T-helper 2 cell (primary cell): ENCODE results near the gene CUX1.
"Not testable (repeated sequence)": the region's sequence is repeated elsewhere in the genome, so short reads cannot be mapped to it uniquely, and the experiment has no call there.

Source experiments
- DNase-seq, 5 experiments: peaks; one replicate each; pipeline versions ENCODE4 v3.0.0 to v3.0.0-alpha.2; 2012 to 2022

Gene CUX1

GRCh38 chr7:101854084-101854865 lies 36.8 kb downstream of the CUX1 start:
- DNase-seq: no peak

DNA sequence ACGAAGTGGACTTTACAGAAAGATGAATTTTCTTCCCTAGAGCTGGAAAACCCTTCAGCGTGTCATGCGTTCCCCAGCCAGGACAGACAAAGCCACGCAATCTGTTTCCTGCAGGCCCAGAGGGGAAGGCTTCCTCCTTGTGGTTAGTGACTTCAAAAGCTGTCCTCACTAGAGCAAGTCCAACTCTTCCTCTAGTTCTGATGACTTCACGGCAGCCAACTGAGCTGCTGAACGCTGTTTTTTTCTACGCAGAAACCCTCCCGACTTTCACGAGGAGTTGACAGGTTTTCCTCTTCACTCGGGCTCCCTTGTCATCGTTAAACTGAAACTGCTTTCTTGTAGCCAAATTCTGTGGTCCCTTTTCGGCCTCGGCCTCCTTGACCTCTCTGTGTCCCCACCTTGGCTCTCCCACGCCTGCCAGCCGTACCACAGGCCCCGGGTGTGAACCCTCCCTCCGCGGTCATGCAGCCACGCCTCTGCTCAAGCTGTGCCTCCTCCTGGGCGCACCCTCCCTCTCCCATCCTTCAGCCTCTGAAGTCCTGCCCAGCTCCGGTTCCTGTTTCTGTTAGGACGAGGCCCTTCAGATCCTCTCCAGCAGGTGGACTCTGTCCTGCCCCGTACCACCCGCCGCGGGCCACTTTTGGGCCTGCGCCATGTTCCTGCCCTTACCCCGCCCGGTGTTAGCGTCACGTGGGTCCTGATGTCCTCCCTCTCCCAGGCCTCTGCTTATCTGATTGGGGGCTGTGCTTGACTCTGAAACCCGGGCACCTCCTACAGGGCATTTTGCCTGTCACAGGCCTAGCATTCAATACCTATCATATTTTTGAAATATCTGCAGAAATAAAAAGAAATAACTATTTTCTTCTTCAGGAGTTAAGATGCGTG lies 39.3 kb downstream of the CUX1 start:
- DNase-seq: peak; percentile 45 to 89 (median 72)

- no peak for DNase-seq
Measured at GRCh38 chr7:101857358-101857811, 40.0 kb downstream of the CUX1 start.

- no peak for DNase-seq
Measured at GRCh38 chr7:101858437-101859385, 41.3 kb downstream of the CUX1 start.

DNA sequence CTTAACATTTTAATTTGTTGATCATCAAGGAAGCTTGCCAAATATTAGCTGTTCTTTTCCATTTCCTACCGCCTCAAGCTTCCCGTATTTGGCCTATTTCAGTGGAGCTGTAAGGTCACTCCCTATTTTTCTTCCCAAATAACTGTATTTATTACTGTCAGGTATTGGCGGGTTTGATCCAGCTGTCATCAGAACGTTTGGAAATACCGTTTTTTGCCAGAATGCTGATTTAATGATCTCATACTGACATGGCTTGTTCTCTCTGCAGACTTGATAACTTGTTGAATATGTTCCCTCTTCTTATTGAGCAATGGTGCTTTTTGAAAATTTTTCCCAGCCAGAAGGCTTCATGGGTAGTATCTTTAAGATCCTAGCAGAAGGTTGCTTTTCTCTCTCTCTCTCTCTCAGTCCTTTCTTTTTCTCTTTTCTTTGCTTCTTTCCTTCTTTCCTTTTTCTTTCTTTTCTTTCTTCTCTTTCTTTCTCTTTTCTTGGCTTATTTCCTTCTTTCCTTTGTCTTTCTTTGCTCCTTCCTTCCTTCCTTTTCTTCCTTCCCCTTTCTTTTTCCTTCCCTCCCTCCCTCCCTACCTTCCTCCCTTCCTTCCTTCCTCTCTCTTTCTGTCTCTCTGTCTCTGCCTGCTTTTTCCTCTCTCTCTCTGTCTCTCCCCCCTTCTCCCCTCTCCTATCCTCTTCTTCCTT lies 42.1 kb downstream of the CUX1 start:
- no peak for DNase-seq

GRCh38 chr7:101860316-101861217 lies 43.1 kb downstream of the CUX1 start:
- no peak for DNase-seq

- DNase-seq: no peak
Measured at GRCh38 chr7:101861218-101861775, 43.9 kb downstream of the CUX1 start.

DNA sequence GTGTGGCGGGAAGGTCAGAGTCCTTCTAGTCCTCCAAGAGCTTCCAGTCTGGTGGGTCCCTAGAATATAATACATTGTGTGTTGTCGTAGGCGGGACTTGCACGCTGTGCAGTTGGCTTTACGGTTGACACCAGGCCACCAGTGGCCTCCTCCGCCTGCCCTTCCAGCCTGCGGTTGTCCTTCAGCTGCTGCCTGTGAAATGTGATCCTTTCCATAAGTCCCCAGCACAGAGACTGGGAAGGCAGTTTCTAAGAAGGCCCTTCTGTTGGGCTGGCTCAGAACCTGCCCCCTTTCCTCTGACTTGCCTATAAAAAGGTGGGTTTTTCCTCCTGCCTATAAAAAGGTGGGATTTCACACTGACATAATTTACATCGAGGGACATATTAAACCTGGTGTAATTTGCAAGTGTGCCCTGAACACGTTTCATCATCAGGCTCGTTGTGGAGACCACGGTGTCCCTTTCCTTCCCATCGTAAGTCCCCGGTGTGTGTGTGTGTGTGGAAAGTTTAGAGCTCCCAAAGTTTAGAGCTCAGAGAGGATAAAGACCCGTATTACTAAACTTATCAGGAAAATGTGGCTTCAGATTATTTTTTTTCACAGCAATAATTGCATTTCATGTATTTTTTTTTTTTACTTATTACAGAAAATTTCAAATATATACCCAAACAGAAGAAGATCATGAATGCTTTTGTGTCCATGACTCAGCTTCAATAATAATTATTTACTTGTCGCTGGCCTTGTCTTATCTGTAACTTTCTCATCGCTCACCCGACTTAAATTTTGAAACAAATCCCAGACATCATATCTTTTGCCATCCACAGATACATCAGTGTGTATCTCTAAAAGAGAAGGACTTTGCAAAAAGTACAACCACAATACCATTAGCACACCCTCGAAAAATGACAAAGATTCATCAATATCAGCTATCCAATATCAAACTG lies 45.1 kb downstream of the CUX1 start:
- DNase-seq: no peak

DNA sequence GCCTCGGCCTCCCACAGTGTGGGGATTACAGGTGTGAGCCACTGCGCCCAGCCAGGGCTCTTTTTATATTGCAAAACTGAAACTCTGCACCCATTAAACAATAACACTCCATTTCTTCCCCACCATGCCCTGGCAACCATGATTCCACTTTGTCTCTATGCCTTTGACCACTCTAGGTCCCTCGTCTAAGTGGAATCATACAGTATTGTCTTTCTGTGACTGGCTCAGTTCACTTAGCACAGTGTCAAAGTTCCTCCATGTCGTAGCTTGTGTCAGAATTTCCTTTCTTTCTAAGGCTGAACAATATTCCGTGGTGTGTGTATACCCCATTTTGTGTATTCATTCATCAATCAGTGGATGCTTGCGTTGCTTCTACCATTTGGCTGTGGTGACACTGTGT lies 46.2 kb downstream of the CUX1 start:
- no peak for DNase-seq

DNA sequence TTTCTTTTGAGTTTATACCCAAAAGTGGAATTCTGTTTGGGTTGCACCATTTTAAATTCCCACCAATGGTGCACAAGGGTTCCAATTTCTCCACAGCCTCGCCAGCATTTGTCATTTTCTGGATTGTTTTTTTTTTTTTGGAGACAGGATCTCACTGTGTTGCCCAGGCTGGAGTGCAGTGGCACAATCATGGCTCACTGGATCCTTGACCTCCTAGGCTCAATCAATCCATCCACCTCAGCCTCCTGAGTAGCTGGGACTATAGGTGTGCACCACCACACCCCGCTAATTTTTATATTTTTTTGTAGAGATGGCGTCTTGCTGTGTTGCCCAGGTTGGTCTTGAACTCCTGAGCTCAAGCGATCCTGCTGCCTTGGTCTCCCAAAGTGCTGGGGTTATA lies 46.6 kb downstream of the CUX1 start:
- no peak for DNase-seq

DNA sequence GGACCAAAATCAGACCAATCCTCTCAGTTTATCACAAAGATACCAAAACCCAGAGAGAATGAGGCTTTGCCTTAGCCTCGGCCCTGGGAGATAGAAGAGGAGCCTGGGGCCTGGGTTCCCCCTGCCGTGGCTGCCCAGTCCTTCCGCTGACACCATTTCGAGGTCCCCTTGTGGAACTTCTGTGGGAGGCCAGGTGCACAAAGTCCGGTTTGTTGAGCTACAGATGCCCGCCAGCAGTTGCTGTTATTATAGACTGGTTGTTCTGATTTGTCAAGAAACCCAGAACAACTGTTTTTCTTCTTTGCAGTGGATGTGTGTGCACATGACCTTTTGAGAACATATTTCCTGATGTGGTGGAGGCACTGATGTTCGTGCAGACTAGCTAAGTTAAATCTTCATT lies 47.6 kb downstream of the CUX1 start:
- DNase-seq: no peak

DNA sequence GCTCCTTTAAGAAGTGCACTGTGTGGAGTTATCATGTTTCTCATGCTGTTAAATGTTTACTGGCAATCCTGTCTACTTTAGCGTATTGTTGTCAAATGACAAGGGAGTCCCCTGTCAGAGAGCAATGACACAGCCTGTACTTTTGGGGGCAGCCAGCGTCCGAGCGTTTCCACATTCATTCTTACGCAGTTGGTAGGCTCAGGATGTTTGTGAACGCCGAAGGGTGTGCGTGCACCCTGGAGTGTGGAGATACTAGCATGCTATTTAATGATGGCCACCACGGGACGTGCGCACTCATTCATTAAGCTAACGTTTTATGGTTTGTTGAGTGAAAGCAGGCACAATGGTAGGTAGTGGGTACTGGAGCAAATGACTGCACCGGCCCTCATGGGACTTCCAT lies 48.0 kb downstream of the CUX1 start:
- no peak for DNase-seq

DNA sequence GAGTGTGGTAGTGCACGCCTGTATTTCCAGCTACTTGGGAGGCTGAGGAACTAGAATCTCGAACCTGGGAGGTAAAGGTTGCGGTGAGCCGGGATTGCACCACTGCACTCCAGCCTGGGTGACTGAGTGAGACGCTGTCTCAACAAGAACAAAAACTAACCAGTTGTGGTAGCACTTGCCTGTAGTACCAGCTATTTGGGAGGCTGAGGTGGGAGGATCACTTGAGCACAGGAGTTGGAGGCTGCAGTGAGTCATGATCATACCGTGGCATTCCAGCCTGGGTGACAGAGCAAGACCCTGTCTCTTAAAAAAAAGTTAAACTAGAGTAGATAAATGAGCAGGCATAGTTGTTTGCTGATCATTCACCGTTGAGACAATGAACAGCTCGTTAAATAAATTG lies 48.9 kb downstream of the CUX1 start:
- no peak for DNase-seq

DNA sequence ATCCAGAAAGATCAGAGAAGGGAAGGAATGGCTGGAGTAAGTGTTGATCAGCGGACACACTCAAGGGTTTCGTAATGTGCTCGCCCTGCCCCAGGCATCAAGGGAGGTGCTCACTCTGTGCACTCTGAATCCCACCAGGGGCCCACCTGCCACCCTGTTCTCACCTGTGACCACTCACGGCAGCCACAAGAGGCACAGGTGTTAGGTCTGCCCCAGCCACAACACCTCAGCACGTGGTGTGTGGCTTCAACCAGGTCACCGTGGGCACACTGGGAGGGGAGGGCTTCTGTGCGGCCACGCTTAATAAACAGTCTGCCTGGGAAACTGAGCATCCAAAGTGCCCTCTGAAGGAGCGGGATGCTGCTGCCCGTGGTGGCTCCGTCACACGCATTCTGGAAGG lies 49.8 kb downstream of the CUX1 start:
- DNase-seq: no peak

DNA sequence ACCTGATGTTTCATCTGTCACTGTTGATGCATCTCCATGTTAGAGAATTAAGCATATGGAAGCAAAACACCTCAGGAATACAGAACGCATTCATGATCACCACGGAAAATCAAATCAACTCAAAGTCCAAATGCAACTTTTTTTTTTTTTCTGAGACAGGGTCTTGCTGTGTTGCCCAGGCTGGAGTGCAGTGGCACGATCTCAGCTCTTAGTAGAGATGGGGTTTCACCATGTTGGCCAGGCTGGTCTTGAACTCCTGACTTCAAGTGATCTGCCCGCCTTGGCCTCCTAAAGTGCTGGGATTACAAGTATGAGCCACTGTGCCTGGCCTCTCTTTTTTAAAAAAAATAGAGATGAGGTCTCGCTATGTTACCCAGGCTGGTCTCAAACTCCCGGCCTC lies 50.3 kb downstream of the CUX1 start:
- DNase-seq: not testable (repeated sequence)

DNA sequence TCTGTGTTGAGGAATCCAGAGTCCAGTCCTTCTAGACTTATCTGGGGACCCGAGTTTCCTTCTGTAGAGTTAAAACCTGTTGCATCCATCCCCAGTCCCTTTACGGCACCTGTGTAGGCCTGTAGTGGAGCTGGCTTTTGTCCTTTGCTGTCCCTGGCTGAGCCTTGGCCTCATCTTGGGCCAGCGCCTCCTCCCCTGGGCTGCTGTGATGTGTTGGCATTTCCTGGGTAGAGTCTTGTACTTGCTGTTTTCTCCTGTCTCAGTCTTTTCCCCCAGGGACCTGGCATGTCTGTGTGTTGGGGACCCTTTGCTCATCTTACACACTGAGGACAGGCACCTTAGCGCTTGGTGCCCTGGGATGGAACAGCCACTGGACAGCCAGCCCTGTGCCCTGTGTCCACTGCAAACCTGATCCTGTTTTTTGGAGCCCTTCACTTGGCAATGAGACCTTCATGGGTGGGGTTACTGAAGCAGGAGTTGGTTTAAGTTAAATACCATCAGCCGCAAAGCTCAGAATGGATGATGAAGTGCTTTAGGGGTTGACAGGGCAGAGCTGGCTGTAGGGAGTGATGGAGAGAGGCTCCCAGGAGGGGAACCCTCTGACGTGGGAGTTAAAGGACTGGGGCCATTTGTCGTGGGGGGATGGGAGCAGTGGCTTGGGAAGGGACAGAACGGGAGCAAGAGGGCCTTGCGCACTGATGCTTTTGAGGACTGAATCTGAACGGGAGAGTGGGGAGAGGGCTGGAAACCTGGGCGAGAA lies 50.9 kb downstream of the CUX1 start:
- no peak for DNase-seq

GRCh38 chr7:101869026-101869900 lies 51.8 kb downstream of the CUX1 start:
- DNase-seq: no peak

- no peak for DNase-seq
Measured at GRCh38 chr7:101869901-101870290, 52.5 kb downstream of the CUX1 start.
